NCI-H2196 (cell line): ENCODE measurements around the gene PATE2.

Experiments used
- DNase-seq: peaks from one replicate; lab custom pipeline; 2025; ENCODE audit not compliant: unreplicated experiment; lab: John Stamatoyannopoulos, UW

The PATE2 gene

GRCh38 chr11:125778728-125779127 lies at the start of gene PATE2:
TSS of gene PATE2 (minus strand) at chr11:125778828. CDS start at chr11:125778773, 55 bp downstream.
- DNase-seq = no peak

GRCh38 chr11:125807909-125808308 lies 29.3 kb upstream of the PATE2 start:
- DNase-seq = no peak

- DNase-seq = no peak
Observed at GRCh38 chr11:125802387-125802786, 23.8 kb upstream of the PATE2 start.

- DNase-seq = no peak
Observed at GRCh38 chr11:125799808-125800207, 21.2 kb upstream of the PATE2 start.

DNA sequence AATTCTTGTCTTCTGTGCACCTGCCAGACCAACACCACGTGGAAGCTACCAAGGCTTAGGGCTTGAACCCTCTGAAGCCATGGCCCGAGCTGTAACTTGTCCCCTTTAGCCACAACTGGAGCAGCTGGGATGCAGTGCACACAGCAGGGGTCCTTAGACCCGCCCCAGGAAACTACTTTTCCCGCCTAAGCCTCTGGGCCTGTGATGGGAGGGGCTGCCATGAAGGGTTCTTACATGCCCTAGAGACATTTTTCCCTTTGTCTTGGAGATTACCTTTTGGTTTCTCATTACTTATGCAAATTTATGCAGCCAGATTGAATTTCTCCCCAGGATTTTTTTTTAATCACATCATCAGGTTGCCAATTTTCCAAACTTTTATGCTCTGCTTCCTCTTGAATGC lies 19.0 kb upstream of the PATE2 start:
- no peak for DNase-seq

DNA sequence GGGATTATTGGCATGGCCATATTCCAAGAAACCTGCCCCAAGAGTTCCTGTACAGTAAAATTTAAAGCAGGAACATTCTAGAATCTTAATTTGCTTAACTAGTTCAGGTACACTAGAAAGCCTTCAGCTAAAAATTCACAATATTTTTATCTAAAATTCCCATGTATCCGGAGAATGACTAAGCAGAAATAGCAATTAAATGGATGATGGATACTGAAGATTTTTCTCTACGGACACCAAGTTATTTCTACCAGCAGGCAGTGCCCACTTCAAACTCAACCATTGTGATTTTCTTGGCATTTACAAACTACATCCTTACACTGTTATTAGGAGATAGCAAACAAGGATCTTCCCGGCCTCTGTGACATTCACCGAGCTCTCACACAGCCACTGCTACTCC lies 12.2 kb upstream of the PATE2 start:
- no peak for DNase-seq

- DNase-seq = no peak
Observed at GRCh38 chr11:125787827-125788226, 9.2 kb upstream of the PATE2 start, which contains the start of gene PATE3. TSS of gene PATE3 (plus strand) at chr11:125788127. CDS start at chr11:125788152, 25 bp downstream.

DNA sequence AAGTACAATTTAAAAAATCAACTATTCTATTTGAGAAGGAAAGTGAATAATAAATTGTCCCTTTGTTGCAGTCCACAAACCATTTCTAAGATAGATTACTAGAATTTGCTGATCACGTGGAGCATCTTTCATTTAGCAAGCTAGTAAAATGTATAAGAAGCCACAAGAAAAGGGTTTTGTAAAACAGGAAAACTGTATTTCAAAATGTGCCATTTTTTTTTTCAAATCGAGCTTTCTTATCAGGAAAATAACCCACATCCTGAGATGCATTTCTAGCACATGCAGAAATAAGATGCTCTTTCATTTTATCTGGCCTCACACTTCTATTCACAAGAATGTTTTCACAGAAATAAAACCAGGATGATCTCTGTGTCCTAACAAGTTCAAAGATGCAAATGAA lies 6.0 kb upstream of the PATE2 start:
- no peak for DNase-seq

DNA sequence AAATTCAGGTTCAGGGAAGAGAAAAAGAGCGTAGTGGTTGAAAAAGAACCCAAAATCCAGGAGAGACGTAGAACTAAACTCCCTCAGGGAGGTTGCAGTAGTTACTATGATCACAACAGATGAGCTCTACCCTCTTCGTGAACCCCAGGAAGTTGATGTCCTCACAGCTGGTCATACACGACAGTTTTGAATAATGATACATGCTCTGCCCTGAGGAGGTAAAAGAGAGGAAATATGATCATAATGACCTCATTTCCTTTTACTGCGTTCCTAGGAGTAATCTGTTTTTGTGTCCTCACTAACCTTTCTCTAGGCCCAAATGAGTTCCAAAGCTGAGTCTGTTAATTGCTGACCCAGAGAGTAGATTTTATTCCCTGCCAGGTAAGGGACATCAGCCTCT lies 1.3 kb downstream of the PATE2 start:
- no peak for DNase-seq

- no peak for DNase-seq
Observed at GRCh38 chr11:125773516-125773915, 5.1 kb downstream of the PATE2 start.

DNA sequence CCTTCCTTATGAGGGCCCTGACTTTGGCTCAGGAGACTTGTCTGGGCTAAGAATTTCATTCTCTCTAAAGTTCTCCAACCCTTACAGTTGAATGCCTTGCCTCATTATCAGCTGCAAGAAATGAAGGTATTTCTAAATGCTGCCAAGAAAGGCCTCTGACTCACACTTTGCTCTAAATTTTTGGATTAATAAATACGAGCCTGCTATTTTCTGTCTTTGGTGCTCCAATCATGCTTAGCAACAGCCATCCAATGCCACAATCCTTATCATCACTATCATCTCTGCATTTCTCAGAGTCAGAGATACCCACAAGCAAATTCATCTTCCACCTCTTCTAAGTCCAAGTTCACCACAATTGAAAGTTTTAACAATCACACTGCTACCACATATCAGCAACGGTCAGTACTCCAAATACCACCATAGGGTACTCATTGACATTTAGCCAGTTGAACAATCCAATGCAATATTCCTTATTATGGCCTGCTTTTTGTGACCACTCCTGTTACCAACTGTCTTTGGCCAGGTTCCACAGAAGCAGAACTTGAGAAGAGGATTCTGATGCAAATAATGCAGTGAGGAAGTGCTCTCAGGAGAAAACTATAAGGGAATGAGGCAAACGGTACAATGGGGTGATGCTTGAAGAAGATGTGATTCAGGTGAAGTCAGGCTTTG lies 5.7 kb downstream of the PATE2 start:
- DNase-seq = no peak

DNA sequence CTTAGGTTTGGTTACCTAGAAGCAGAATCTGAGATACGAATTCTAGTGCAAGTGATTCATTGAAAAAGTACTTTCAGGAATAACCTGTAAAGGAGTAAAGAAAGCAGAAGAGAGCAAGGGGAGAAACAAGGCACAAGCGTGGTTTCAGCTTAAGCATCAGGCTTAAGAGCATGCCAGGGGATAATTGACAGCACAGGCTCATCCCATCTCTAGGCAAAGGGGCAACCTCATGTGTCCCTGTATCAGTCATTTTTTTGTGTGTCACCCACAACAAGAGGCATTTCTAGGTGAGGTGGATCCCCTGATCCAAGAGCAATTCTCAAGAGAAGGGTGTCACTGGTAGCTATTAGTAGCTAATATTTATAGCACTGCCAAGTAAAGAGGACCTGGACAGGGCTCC lies 8.0 kb downstream of the PATE2 start:
- DNase-seq = no peak

DNA sequence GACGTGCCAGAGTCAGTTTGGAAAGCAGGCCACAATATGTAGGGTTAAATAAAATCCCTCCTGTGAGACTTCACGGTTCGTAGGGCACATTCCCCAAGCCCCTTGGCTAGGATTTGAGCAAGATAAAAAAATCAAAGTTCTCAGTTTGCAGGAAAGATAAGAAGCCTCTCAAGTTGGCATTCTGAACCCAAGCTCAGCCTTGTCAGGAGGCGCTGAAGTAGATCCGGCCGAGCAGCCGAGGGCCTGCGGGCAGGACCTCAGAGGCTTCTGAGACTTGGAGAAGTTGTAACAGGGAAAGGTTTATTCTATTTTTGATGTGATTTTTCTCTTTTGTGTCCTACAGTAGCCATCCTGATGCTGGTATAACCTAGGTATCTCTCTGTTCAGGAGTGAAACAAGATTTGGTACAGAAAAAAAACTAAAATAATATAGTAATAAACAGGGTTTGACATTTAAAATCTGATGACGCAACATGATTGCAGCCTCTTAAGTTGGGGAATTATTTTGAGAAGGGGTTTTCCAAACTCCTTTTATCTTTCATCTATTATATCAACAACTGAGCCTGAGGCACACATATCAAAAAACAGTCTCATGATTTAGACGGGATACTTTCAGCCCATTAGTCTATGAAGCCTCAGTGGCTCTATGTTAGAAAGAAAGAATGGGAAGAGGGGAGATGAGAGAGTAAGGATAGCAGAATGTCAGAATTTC lies 10.1 kb downstream of the PATE2 start:
- DNase-seq = no peak

- DNase-seq = no peak
Observed at GRCh38 chr11:125766251-125766650, 12.4 kb downstream of the PATE2 start.

DNA sequence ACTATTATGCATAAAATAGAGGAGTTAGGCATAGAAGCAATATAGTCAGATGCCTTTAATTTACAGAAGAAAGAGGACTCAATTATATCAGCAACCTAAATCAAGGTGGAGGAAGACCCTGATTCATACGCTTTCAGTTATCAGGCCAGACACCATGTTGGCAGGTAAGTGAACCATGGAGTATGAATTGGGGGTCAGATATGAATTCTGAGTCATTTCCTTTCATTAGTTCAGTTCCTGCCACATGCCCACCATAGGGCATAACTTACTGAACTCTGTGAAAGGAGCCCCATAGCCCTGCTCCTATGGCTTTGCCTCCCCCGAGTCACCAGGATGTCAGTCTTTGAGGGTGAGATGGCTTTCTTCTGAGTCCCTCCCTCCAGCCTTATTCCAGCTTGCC lies 15.1 kb downstream of the PATE2 start:
- no peak for DNase-seq

DNA sequence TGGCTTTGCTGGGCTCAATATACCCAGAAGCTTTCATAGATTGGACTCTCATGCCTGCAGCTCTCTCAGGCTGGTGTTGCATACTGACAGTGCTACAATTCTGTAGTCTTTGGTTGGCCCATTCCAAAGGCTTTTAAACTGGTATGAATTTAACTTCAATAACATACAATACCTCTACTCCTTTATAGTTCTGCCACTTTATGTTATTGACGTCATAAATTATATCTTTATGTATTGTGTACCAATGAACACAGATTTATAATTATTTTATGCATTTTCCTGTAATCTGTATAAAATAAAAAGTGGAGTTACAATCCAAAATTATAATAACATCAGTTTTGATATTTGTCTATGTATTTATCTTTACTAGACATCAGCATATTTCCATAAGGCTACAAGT lies 16.2 kb downstream of the PATE2 start:
- DNase-seq = no peak

DNA sequence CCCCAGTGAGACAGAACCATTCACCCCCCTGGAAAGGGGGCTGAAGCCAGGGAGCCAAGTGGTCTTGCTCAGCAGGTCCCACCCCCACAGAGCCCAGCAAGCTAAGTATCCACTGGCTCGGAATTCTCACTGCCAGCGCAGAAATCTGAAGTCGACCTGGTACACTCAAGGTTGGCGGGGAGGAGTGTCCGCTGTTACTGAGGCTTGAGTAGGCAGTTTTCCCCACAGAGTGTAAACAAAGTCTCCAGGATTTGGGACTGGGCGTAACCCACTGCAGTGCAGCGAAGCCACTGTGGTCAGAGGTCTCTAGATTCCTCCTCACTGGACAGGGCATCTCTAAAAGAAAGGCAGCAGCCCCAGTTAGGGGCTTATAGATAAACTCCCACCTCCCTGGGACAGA lies 22.6 kb downstream of the PATE2 start:
- DNase-seq = no peak

DNA sequence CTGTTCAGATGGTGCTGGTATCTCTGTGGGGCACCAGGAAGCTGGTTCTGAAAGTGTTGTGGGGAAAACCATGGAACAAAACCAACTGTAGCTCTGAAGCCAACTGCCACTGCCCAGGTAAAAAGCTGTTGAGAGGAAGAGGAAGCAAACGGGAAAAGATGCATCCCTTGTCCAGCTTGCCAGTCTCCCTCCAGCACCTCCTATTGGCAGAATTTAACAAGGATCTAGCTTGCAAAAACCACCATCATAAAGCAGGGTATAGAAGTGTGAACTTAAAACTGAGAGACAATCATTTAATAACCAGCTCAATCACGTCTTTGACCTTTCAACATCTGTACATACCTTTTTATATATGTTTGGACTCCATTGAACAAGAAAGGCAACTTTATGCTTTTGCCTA lies 28.0 kb downstream of the PATE2 start:
- no peak for DNase-seq

GRCh38 chr11:125745979-125746378 lies 32.6 kb downstream of the PATE2 start, which contains the start of gene PATE1:
TSS of gene PATE1 (plus strand) at chr11:125746279. CDS start at chr11:125746305, 26 bp downstream.
- no peak for DNase-seq

DNA sequence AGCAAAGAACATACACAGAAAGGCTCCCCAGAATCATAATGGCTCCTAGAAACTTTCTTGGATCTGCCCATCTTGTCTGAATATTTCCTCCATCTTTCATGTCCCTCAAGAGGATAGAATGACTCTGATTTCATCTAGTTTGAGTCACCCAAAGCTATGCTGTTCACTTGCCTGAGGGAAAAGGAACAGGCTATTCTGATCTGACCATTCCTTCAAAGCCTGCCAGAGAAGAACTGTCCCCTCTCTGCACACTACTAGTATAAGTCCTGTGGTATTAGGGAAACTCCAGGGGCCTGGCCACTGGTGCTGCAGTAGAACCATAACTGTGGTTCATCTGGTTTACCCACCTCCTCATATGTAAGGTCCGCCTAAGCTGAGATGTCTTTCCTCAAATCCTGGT lies 34.9 kb downstream of the PATE2 start:
- DNase-seq = no peak

DNA sequence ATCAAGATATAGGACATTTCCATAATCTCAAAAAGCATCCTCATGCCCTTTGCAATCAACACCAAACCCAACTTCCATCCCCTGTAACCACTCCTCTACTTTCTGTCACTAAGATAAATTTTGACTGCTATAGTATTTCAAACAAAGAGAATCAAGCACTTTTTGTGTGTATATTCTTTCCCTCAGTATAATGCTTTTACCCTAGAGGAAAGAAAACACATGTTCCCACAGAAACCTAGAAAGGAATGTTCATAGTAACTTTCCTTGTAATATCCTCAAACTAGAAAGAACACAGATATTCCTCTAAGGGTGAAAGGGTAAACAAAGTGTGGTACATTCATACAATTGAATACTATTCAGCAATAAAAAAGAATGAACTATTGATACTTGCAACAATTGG lies 38.0 kb downstream of the PATE2 start:
- no peak for DNase-seq

GRCh38 chr11:125728969-125729368 lies 49.7 kb downstream of the PATE2 start:
- DNase-seq = no peak
